Measurements from ENCODE around the gene CDKN1B. TPM values are rescaled to one million over a fixed set of nuclear protein-coding genes. Genes with fewer than 3 reads are reported as not detected.
"Not testable (repeated sequence)": the region's sequence is repeated elsewhere in the genome, so short reads cannot be mapped to it uniquely, and the experiment has no call there.

CDKN1B gene
- total RNA-seq, 2 donors from 2014 or later: 41.1 to 95.4 TPM

- Mint-ChIP-seq H3K27me3 (no peaks in the 10 kb centered on the region), H3K36me3 (ENCODE audit: low read depth) (peaks cover 99% of the 10 kb centered on the region), H3K9me3 (no peaks in the 10 kb centered on the region), H3K4me1 (peaks cover 19% of the 10 kb centered on the region), H3K27ac (peak overlapping the region; percentile 96), H3K4me3 (peak overlapping the region; percentile 93)
- ATAC-seq (replicated peaks): peak; percentile 72
Measured at GRCh38 chr12:12725086-12725955, 8.2 kb downstream of the CDKN1B start.

- peak overlapping the region; percentile 96 for H3K27ac Mint-ChIP-seq
- peaks cover 12% of the 10 kb centered on the region for H3K4me1 Mint-ChIP-seq
- H3K9me3 Mint-ChIP-seq: no peaks in the 10 kb centered on the region
- H3K4me3 Mint-ChIP-seq: peak overlapping the region; percentile 93
- no peak for ATAC-seq (replicated peaks)
- H3K36me3 Mint-ChIP-seq (ENCODE audit: low read depth): peaks cover 96% of the 10 kb centered on the region
- H3K27me3 Mint-ChIP-seq: no peaks in the 10 kb centered on the region
Measured at GRCh38 chr12:12725956-12726554, 8.9 kb downstream of the CDKN1B start.

- Mint-ChIP-seq H3K9me3 (no peaks in the 10 kb centered on the region), H3K27me3 (no peaks in the 10 kb centered on the region), H3K27ac (peak overlapping the region; percentile 96), H3K4me3 (peak overlapping the region; percentile 93), H3K36me3 (ENCODE audit: low read depth) (peaks cover 96% of the 10 kb centered on the region), H3K4me1 (peaks cover 10% of the 10 kb centered on the region)
- no peak for ATAC-seq (replicated peaks)
Measured at GRCh38 chr12:12726555-12727093, 9.5 kb downstream of the CDKN1B start.

GRCh38 chr12:12731178-12731577 lies 14.0 kb downstream of the CDKN1B start:
- peaks cover 25% of the 10 kb centered on the region for H3K4me1 Mint-ChIP-seq
- no peak overlapping the region for H3K4me3 Mint-ChIP-seq
- H3K36me3 Mint-ChIP-seq (ENCODE audit: low read depth): peaks cover 80% of the 10 kb centered on the region

GRCh38 chr12:12731785-12732184 lies 14.6 kb downstream of the CDKN1B start:
- Mint-ChIP-seq H3K27ac (no peak overlapping the region), H3K9me3 (no peaks in the 10 kb centered on the region), H3K4me1 (peaks cover 29% of the 10 kb centered on the region), H3K36me3 (ENCODE audit: low read depth) (peaks cover 73% of the 10 kb centered on the region), H3K4me3 (peak overlapping the region; percentile 36), H3K27me3 (no peaks in the 10 kb centered on the region)
- no peak for ATAC-seq (replicated peaks)

More at GRCh38 chr12:12731178-12731577, 14.0 kb downstream of the CDKN1B start:
- no peak for ATAC-seq (replicated peaks)
- Mint-ChIP-seq H3K27me3 (no peaks in the 10 kb centered on the region), H3K9me3 (no peaks in the 10 kb centered on the region), H3K27ac (no peak overlapping the region)

- H3K9me3 Mint-ChIP-seq: no peaks in the 10 kb centered on the region
- H3K27ac Mint-ChIP-seq: no peak overlapping the region
- no peak for ATAC-seq (replicated peaks)
- H3K4me3 Mint-ChIP-seq: peak overlapping the region; percentile 70
- peaks cover 38% of the 10 kb centered on the region for H3K4me1 Mint-ChIP-seq
- no peaks in the 10 kb centered on the region for H3K27me3 Mint-ChIP-seq
- H3K36me3 Mint-ChIP-seq (ENCODE audit: low read depth): peaks cover 60% of the 10 kb centered on the region
Measured at GRCh38 chr12:12733118-12733517, 15.9 kb downstream of the CDKN1B start.

GRCh38 chr12:12734054-12734453 lies 16.9 kb downstream of the CDKN1B start:
- H3K9me3 Mint-ChIP-seq: no peaks in the 10 kb centered on the region
- no peaks in the 10 kb centered on the region for H3K27me3 Mint-ChIP-seq
- ATAC-seq (replicated peaks): no peak
- H3K4me3 Mint-ChIP-seq: peak overlapping the region; percentile 70
- H3K27ac Mint-ChIP-seq: peak overlapping the region; percentile 53
- H3K4me1 Mint-ChIP-seq: peaks cover 45% of the 10 kb centered on the region
- peaks cover 58% of the 10 kb centered on the region for H3K36me3 Mint-ChIP-seq (ENCODE audit: low read depth)

- Mint-ChIP-seq H3K4me3 (peak overlapping the region; percentile 70), H3K36me3 (ENCODE audit: low read depth) (peaks cover 60% of the 10 kb centered on the region), H3K4me1 (peaks cover 47% of the 10 kb centered on the region)
Measured at GRCh38 chr12:12734561-12735071, 17.4 kb downstream of the CDKN1B start.

GRCh38 chr12:12735301-12735700 lies 18.1 kb downstream of the CDKN1B start:
- peaks cover 59% of the 10 kb centered on the region for H3K36me3 Mint-ChIP-seq (ENCODE audit: low read depth)
- peak overlapping the region; percentile 70 for H3K4me3 Mint-ChIP-seq
- H3K27me3 Mint-ChIP-seq: no peaks in the 10 kb centered on the region
- H3K27ac Mint-ChIP-seq: peak overlapping the region; percentile 60
- no peak for ATAC-seq (replicated peaks)
- H3K9me3 Mint-ChIP-seq: no peaks in the 10 kb centered on the region
- peaks cover 42% of the 10 kb centered on the region for H3K4me1 Mint-ChIP-seq

More at GRCh38 chr12:12734561-12735071, 17.4 kb downstream of the CDKN1B start:
- peak overlapping the region; percentile 53 for H3K27ac Mint-ChIP-seq
- no peaks in the 10 kb centered on the region for H3K9me3 Mint-ChIP-seq
- no peak for ATAC-seq (replicated peaks)
- no peaks in the 10 kb centered on the region for H3K27me3 Mint-ChIP-seq

GRCh38 chr12:12736759-12737676 lies 19.9 kb downstream of the CDKN1B start:
- peak overlapping the region; percentile 84 for H3K27ac Mint-ChIP-seq
- ATAC-seq (replicated peaks): peak; percentile 91
- no peaks in the 10 kb centered on the region for H3K9me3 Mint-ChIP-seq
- H3K4me1 Mint-ChIP-seq: peaks cover 42% of the 10 kb centered on the region
- peaks cover 59% of the 10 kb centered on the region for H3K36me3 Mint-ChIP-seq (ENCODE audit: low read depth)
- H3K4me3 Mint-ChIP-seq: peak overlapping the region; percentile 70
- no peaks in the 10 kb centered on the region for H3K27me3 Mint-ChIP-seq

- not testable (repeated sequence) for H3K27ac Mint-ChIP-seq; ATAC-seq (replicated peaks); H3K27me3 Mint-ChIP-seq; H3K9me3 Mint-ChIP-seq
- peaks cover 56% of the 10 kb centered on the region for H3K36me3 Mint-ChIP-seq (ENCODE audit: low read depth)
- peak overlapping the region; percentile 3 for H3K4me3 Mint-ChIP-seq
- peaks cover 40% of the 10 kb centered on the region for H3K4me1 Mint-ChIP-seq
Measured at GRCh38 chr12:12738152-12738551, 21.0 kb downstream of the CDKN1B start.

- Mint-ChIP-seq H3K4me3 (no peak overlapping the region), H3K36me3 (ENCODE audit: low read depth) (peaks cover 69% of the 10 kb centered on the region), H3K4me1 (peaks cover 32% of the 10 kb centered on the region)
Measured at GRCh38 chr12:12741660-12742059, 24.5 kb downstream of the CDKN1B start.

GRCh38 chr12:12744546-12745305 lies 27.6 kb downstream of the CDKN1B start:
- Mint-ChIP-seq H3K36me3 (ENCODE audit: low read depth) (peaks cover 83% of the 10 kb centered on the region), H3K4me3 (no peak overlapping the region), H3K4me1 (peaks cover 17% of the 10 kb centered on the region), H3K27me3 (no peaks in the 10 kb centered on the region), H3K9me3 (no peaks in the 10 kb centered on the region), H3K27ac (no peak overlapping the region)
- no peak for ATAC-seq (replicated peaks)

More at GRCh38 chr12:12741660-12742059, 24.5 kb downstream of the CDKN1B start:
- Mint-ChIP-seq H3K9me3 (no peaks in the 10 kb centered on the region), H3K27me3 (no peaks in the 10 kb centered on the region), H3K27ac (no peak overlapping the region)
- no peak for ATAC-seq (replicated peaks)

All from activated T-helper 17 cell treated with anti-CD3 and anti-CD28 coated beads, Interleukin-2, amount 50 U/mL, for 72 hours (primary cell).